K562 (cell line): Measurements from ENCODE around the gene NTN1. TPM values are rescaled to one million over a fixed set of nuclear protein-coding genes. Genes with fewer than 3 reads are reported as not detected.

ENCODE experiments used
- ATAC-seq: fragments of 200-7000 bp; cut with Tn5 transposase; 3 replicates; pipeline ENCODE4 v1.9.1; 2020; ENCODE audit warnings: moderate library complexity
- BruUV-seq: library from RNA; stranded (reverse); fragments of 400-500 nt; replicated peaks from 2 replicates; lab custom pipeline; 2021; lab: Mats Ljungman, UMichigan
- CTCF ChIA-PET: fragments of 300-600 bp; formaldehyde crosslinking; extraction: SDS; loops from one replicate; lab custom pipeline; 2021; ENCODE audit warnings: low intra/inter-chr PET ratio; lab: Yijun Ruan, JAX
- POLR2A ChIA-PET: fragments of 300-600, 350-650 bp; sonication (Branson Sonifier 250); formaldehyde crosslinking; extraction: SDS; loops from one replicate; lab custom pipeline; 2021; ENCODE audit warnings: antibody characterized with exemption, inconsistent platforms; lab: Yijun Ruan, JAX
- DNase-seq, 4 experiments: peaks; one replicate each; pipeline versions ENCODE4 v3.0.0 to v3.0.0-alpha.2; 2011 to 2018; ENCODE audit warnings: low spot score in 3 of 4, mixed read lengths in 3 of 4; ENCODE audit errors: extremely low read depth in 1 of 4
- FAIRE-seq: peaks from 2 replicates; lab custom pipeline; 2011; peaks lifted over from hg19 to GRCh38; lab: Jason Lieb, UNC
- H2AFZ ChIP-seq: 2 replicates; pipeline ENCODE4 v1.6.0; 2011; ENCODE audit warnings: low read depth, low read length, control low read depth, inconsistent platforms
- H3K27ac ChIP-seq: fragments of 200-600 bp; 3 replicates; pipeline ENCODE4 v1.8.0; 2011; ENCODE audit warnings: low read depth, mild to moderate bottlenecking, control low read depth, inconsistent platforms, low read length, moderate library complexity, mixed read lengths; ENCODE audit errors: extremely low read depth
- H3K27me3 ChIP-seq, 2 experiments: fragments of 300-600 bp in 1 of 2; 2 replicates in 1 of 2; 3 replicates in 1 of 2; pipeline versions ENCODE4 v1.6.0 to v1.8.0; 2011; ENCODE audit warnings: inconsistent platforms in 2 of 2, low read length in 2 of 2, mild to moderate bottlenecking in 1 of 2, mixed read lengths in 1 of 2, moderate library complexity in 1 of 2; ENCODE audit not compliant: control insufficient read depth in 2 of 2, insufficient read depth in 2 of 2
- H3K36me3 ChIP-seq: fragments of 300-600 bp; 3 replicates; pipeline ENCODE4 v1.8.0; 2011; ENCODE audit warnings: mild to moderate bottlenecking, low read length, inconsistent platforms; ENCODE audit not compliant: control insufficient read depth, insufficient read depth
- H3K4me1 ChIP-seq, 2 experiments: fragments of 200-600 bp in 1 of 2; replicated peaks in 1 of 2; 2 replicates in 1 of 2; 3 replicates in 1 of 2; pipeline versions ENCODE4 v1.5.1 to v1.8.0; 2011; ENCODE audit warnings: inconsistent platforms in 2 of 2, low read length in 2 of 2, mild to moderate bottlenecking in 1 of 2, mixed read lengths in 1 of 2, moderate library complexity in 1 of 2; ENCODE audit not compliant: control insufficient read depth in 2 of 2, insufficient read depth in 2 of 2
- H3K4me2 ChIP-seq: 2 replicates; pipeline ENCODE4 v1.6.1; 2011; ENCODE audit warnings: low read length, control low read depth, inconsistent platforms, mixed read lengths; ENCODE audit not compliant: insufficient read depth
- H3K4me3 ChIP-seq: fragments of 200-600 bp; sonication (generic), shearing (Covaris generic); 2 replicates; pipeline ENCODE4 v1.5.1; 2016; ENCODE audit warnings: control low read depth, inconsistent platforms
- H3K79me2 ChIP-seq: fragments of 200-600 bp; 3 replicates; pipeline ENCODE4 v1.8.0; 2011; ENCODE audit warnings: low read length, inconsistent platforms; ENCODE audit not compliant: control insufficient read depth, insufficient read depth
- H3K9ac ChIP-seq, 2 experiments: 2 replicates each; pipeline versions ENCODE4 v1.6.0 to v1.6.1; 2011; ENCODE audit warnings: low read depth in 2 of 2, low read length in 2 of 2, control low read depth in 1 of 2, inconsistent platforms in 1 of 2, mild to moderate bottlenecking in 1 of 2, mixed read lengths in 1 of 2; ENCODE audit not compliant: insufficient read depth in 1 of 2
- H3K9me1 ChIP-seq: one replicate; pipeline ENCODE4 v1.6.0; 2011; ENCODE audit warnings: inconsistent platforms, mild to moderate bottlenecking, low read length, moderate library complexity; ENCODE audit not compliant: control insufficient read depth, insufficient read depth
- H3K9me3 ChIP-seq: replicated peaks from 2 replicates; pipeline ENCODE4 v1.5.1; 2011; ENCODE audit warnings: low read depth, low read length, inconsistent platforms; ENCODE audit not compliant: control insufficient read depth, insufficient read depth
- H4K20me1 ChIP-seq: replicated peaks from 2 replicates; pipeline ENCODE4 v1.6.1; 2011; ENCODE audit warnings: low read length, inconsistent platforms, mixed read lengths; ENCODE audit not compliant: control insufficient read depth, insufficient read depth
- AFF1 ChIP-seq, 2 experiments: fragments of 450-650 bp; IDR thresholded peaks; 2 replicates each; pipeline ENCODE4 v1.6.1; 2018; ENCODE audit warnings: mild to moderate bottlenecking in 2 of 2, low read depth in 1 of 2; ENCODE audit not compliant: partially characterized antibody in 2 of 2
- CREB3 ChIP-seq: fragments of 450-650 bp; conservative IDR thresholded peaks from 2 replicates; pipeline ENCODE4 v1.6.1; 2016; ENCODE audit warnings: missing genetic modification characterization, low read depth, mild to moderate bottlenecking, missing compliant biosample characterization, moderate library complexity
- E2F4 ChIP-seq: sonication (generic); formaldehyde crosslinking; IDR thresholded peaks from 2 replicates; pipeline ENCODE4 v1.8.0; 2022; ENCODE audit warnings: mild to moderate bottlenecking, low read depth, missing genetic modification reagents
- HDAC8 ChIP-seq: fragments of 450-650 bp; IDR thresholded peaks from 2 replicates; pipeline ENCODE4 v1.6.1; 2016; ENCODE audit warnings: mild to moderate bottlenecking, missing genetic modification characterization, moderate library complexity, missing compliant biosample characterization
- IRF1 ChIP-seq: sonication (generic); formaldehyde crosslinking; IDR thresholded peaks from 2 replicates; pipeline ENCODE4 v1.8.0; 2022; ENCODE audit warnings: missing genetic modification reagents, mild to moderate bottlenecking, borderline replicate concordance
- NCOR1 ChIP-seq: fragments of 450-650 bp; IDR thresholded peaks from 2 replicates; pipeline ENCODE4 v1.6.1; 2016; ENCODE audit warnings: mild to moderate bottlenecking, moderate library complexity
- RBM39 ChIP-seq: fragments of 200-400 bp; formaldehyde crosslinking; optimal IDR thresholded peaks from 2 replicates; pipeline ENCODE3; 2018; ENCODE audit warnings: low read depth, low read length
- TAF7 ChIP-seq: fragments of 450-650 bp; IDR thresholded peaks from 2 replicates; pipeline ENCODE4 v1.6.1; 2016; ENCODE audit warnings: missing genetic modification characterization, missing compliant biosample characterization
- TBP ChIP-seq: optimal IDR thresholded peaks from 2 replicates; pipeline ENCODE3; 2011; ENCODE audit warnings: low read depth, low read length, improper control_type of control experiment
- ZNF431 ChIP-seq: sonication (generic); formaldehyde crosslinking; IDR thresholded peaks from 2 replicates; pipeline ENCODE4 v1.8.0; 2022; ENCODE audit warnings: mild to moderate bottlenecking, missing genetic modification reagents
- ZNF696 ChIP-seq: fragments of 250-450 bp; sonication (Bioruptor Pico); conservative IDR thresholded peaks from 2 replicates; pipeline ENCODE4 v1.4.0; 2020; ENCODE audit warnings: mild to moderate bottlenecking, moderate library complexity
- ZNF699 ChIP-seq: fragments of 250-450 bp; sonication (Bioruptor Pico); IDR thresholded peaks from 2 replicates; pipeline ENCODE4 v1.8.0; 2021; ENCODE audit warnings: mild to moderate bottlenecking, moderate library complexity; ENCODE audit not compliant: insufficient replicate concordance
- WGBS: fragments of 100-300 bp; shearing (Covaris generic); methylation state at CpG from one replicate; pipeline ENCODE4 v1.1.6; 2016; ENCODE audit warnings: low coverage, mixed read lengths; ENCODE audit not compliant: insufficient coverage; ENCODE audit errors: missing lambda C conversion rate; 5-methylcytosine and 5-hydroxymethylcytosine counted together
- in situ Hi-C: fragments of 300-500 bp; cut with MboI; formaldehyde crosslinking; loops from 4 replicates; pipeline ENCODE4 v1.15.0; 2018; ENCODE audit warnings: inconsistent platforms, mixed read lengths
- intact Hi-C: fragments of 100-400 bp; cut with micrococcal nuclease; formaldehyde crosslinking; loops from 2 replicates; pipeline ENCODE4 v1.14.2; 2022
- polyA plus RNA-seq, 8 experiments: library from polyadenylated mRNA; depleted of rRNA in 4 of 8; stranded (reverse) in 5 of 8; unstranded in 3 of 8; fragments of >200 nt; fragmentation: Nextera tagmentation in 2 of 8; fragmentation: Illumina TruSeq in 1 of 8; extraction: Ambion mirVana in 2 of 8; extraction: Trizol in 1 of 8; gene quantifications; 2 replicates each; pipeline versions ENCODE4 v1.2.1 to v1.2.3, GENCODE V29; 2011 to 2014; ENCODE audit warnings: inconsistent platforms in 1 of 8, missing spikeins in 1 of 8
- total RNA-seq, 7 experiments: library from RNA; depleted of rRNA in 6 of 7; stranded (reverse); fragments of >200 nt in 6 of 7; fragmentation: Illumina TruSeq in 2 of 7; extraction: Trizol in 2 of 7; gene quantifications; 2 replicates each; pipeline versions ENCODE4 v1.2.1 to v1.2.3, GENCODE V29; 2011 to 2021; ENCODE audit warnings: low replicate concordance in 1 of 7

NTN1 gene
- total and polyA plus RNA-seq, 9 of the 15 experiments (the other 6 are each of a cell fraction or from before 2014, with no cell fraction given), result 0.02 TPM; not detected in 8

- peaks cover 0 to 3% of the 10 kb centered on the region in 2 experiments; a peak in 2 of 5 replicates for H3K4me1 ChIP-seq
- H3K36me3 ChIP-seq, result no peaks in the 10 kb centered on the region
- H3K4me2 ChIP-seq, result no peak overlapping the region
- ChIA-PET POLR2A (no interaction called here), CTCF (no interaction called here)
- no peaks in the 10 kb centered on the region for H3K79me2 ChIP-seq
- H3K9me3 ChIP-seq, result no peaks in the 10 kb centered on the region
- H3K9me1 ChIP-seq, result no peaks in the 10 kb centered on the region
- no peak overlapping the region for H3K9ac ChIP-seq
- FAIRE-seq (no peak), ATAC-seq (no peak), DNase-seq (no peak)
- intact Hi-C loops (no loop called here), in situ Hi-C loops (no loop called here)
- H2AFZ ChIP-seq, result no peak overlapping the region
- no peak overlapping the region for H3K27ac ChIP-seq
- WGBS, result 0% methylated on average over 2 of the region's 8 CpGs
- no TSS peak for BruUV-seq
- no peak overlapping the region for H3K4me3 ChIP-seq
- H4K20me1 ChIP-seq, result no peaks in the 10 kb centered on the region
- H3K27me3 ChIP-seq, result peaks cover 0 to 4% of the 10 kb centered on the region in 2 experiments; a peak in 1 of 5 replicates
- no peak for TF ChIP-seq TBP
- TF ChIP-seq ZNF696 (CRISPR knock-in tag), result no peak
- no peak for TF ChIP-seq E2F4 (CRISPR knock-in tag)
- no peak for TF ChIP-seq ZNF431 (CRISPR knock-in tag)
- TF ChIP-seq CREB3 (tag), result no peak
- no peak for TF ChIP-seq AFF1 (IDR thresholded peaks at IDR 0.05; ENCODE audit: low read depth in 1 of 2, partially characterized antibody in 2 of 2)
- TF ChIP-seq RBM39, result no peak
- TF ChIP-seq TAF7 (tag), result no peak
- TF ChIP-seq HDAC8 (tag), result no peak
- no peak for TF ChIP-seq NCOR1
- TF ChIP-seq IRF1 (CRISPR knock-in tag), result no peak
- no peak for TF ChIP-seq ZNF699
Observed at GRCh38 chr17:9223531-9223930, 202.2 kb downstream of the NTN1 start.
